HG02970 (cell line): Measurements from ENCODE around the gene REG4.

Experiments used
- ATAC-seq: cut with Tn5 transposase; IDR thresholded peaks from one replicate; pipeline ENCODE4 v1.9.1; 2021; ENCODE audit warnings: mild to moderate bottlenecking, moderate library complexity, moderate number of reproducible peaks; ENCODE audit not compliant: unreplicated experiment, low FRiP score

Gene REG4

GRCh38 chr1:119745034-119745433 is 66.2 kb downstream of the REG4 start:
- no peak for ATAC-seq

GRCh38 chr1:119744598-119744942 is 66.7 kb downstream of the REG4 start:
- ATAC-seq, result no peak
